SK-N-SH (cell line): ENCODE measurements around the gene S100A8. TPM values are rescaled to one million over a fixed set of nuclear protein-coding genes. Genes with fewer than 3 reads are reported as not detected.
"Not testable (repeated sequence)": the region's sequence is repeated elsewhere in the genome, so short reads cannot be mapped to it uniquely, and the experiment has no call there.

Experiments
- CTCF ChIA-PET: fragments of 300-600, 350-600 bp; formaldehyde crosslinking; extraction: SDS; loops from one replicate; lab custom pipeline; 2021; lab: Yijun Ruan, JAX
- POLR2A ChIA-PET: fragments of 350-600 bp; sonication (Branson Sonifier 250); formaldehyde crosslinking; extraction: SDS; loops from one replicate; lab custom pipeline; 2020; ENCODE audit warnings: antibody characterized with exemption, inconsistent platforms; lab: Yijun Ruan, JAX
- DNase-seq: peaks from one replicate; pipeline ENCODE4 v3.0.0; 2012
- H2AFZ ChIP-seq: fragments of 200-600 bp; sonication (generic); 2 replicates; pipeline ENCODE4 v1.8.1; 2016; ENCODE audit warnings: antibody characterized with exemption, mild to moderate bottlenecking, low read depth
- H3F3A ChIP-seq: fragments of 200-600 bp; sonication (generic); replicated peaks from 2 replicates; pipeline ENCODE3; 2016; ENCODE audit warnings: antibody characterized with exemption, mild to moderate bottlenecking; ENCODE audit not compliant: insufficient read depth
- H3K27ac ChIP-seq, 2 experiments: fragments of 200-500 bp in 1 of 2; fragments of 200-600 bp in 1 of 2; sonication (Bioruptor generic) in 1 of 2; sonication (generic), shearing (Covaris generic) in 1 of 2; 2 replicates each; pipeline versions ENCODE4 v1.5.1 to v1.6.1; 2014 to 2016; ENCODE audit warnings: low read depth in 2 of 2, inconsistent platforms in 1 of 2, low read length in 1 of 2, mild to moderate bottlenecking in 1 of 2, mixed read lengths in 1 of 2
- H3K27me3 ChIP-seq: fragments of 200-600 bp; sonication (generic), shearing (Covaris generic); 2 replicates; pipeline ENCODE4 v1.6.1; 2016; ENCODE audit warnings: mixed run types; ENCODE audit not compliant: insufficient read depth
- H3K36me3 ChIP-seq, 2 experiments: fragments of 200-500 bp in 1 of 2; fragments of 200-600 bp in 1 of 2; sonication (Bioruptor generic) in 1 of 2; sonication (generic) in 1 of 2; replicated peaks in 1 of 2; 2 replicates each; pipeline versions ENCODE3 to v1.5.1; 2014 to 2016; ENCODE audit warnings: low read length in 1 of 2, mild to moderate bottlenecking in 1 of 2; ENCODE audit not compliant: insufficient read depth in 2 of 2, control insufficient read depth in 1 of 2
- H3K4me1 ChIP-seq, 2 experiments: fragments of 200-500 bp in 1 of 2; fragments of 200-600 bp in 1 of 2; sonication (Bioruptor generic) in 1 of 2; sonication (generic), shearing (Covaris generic) in 1 of 2; 2 replicates each; pipeline versions ENCODE4 v1.5.1 to v1.6.1; 2014 to 2016; ENCODE audit warnings: low read depth in 1 of 2, low read length in 1 of 2, mixed run types in 1 of 2; ENCODE audit not compliant: insufficient read depth in 2 of 2, control insufficient read depth in 1 of 2
- H3K4me2 ChIP-seq: fragments of 200-600 bp; sonication (generic), shearing (Covaris generic); 2 replicates; pipeline ENCODE4 v1.6.1; 2017; ENCODE audit warnings: mixed run types
- H3K4me3 ChIP-seq, 2 experiments: fragments of 200-500 bp in 1 of 2; fragments of 200-600 bp in 1 of 2; sonication (Bioruptor generic) in 1 of 2; sonication (generic), shearing (Covaris generic) in 1 of 2; 2 replicates each; pipeline versions ENCODE4 v1.5.1 to v1.8.1; 2014 to 2016; ENCODE audit warnings: low read depth in 2 of 2, inconsistent platforms in 1 of 2, low read length in 1 of 2, mild to moderate bottlenecking in 1 of 2, mixed read lengths in 1 of 2, moderate library complexity in 1 of 2
- H3K79me2 ChIP-seq: fragments of 200-600 bp; sonication (generic); 2 replicates; pipeline ENCODE4 v1.8.1; 2017; ENCODE audit warnings: mild to moderate bottlenecking; ENCODE audit not compliant: insufficient read depth
- H3K9ac ChIP-seq: fragments of 200-600 bp; sonication (generic); 2 replicates; pipeline ENCODE4 v1.6.1; 2017; ENCODE audit warnings: mixed run types
- H3K9me2 ChIP-seq: fragments of 200-600 bp; sonication (generic); 2 replicates; pipeline ENCODE4 v1.6.1; 2017; ENCODE audit warnings: mixed run types
- H3K9me3 ChIP-seq: fragments of 200-600 bp; sonication (generic); 2 replicates; pipeline ENCODE4 v1.6.1; 2017; ENCODE audit warnings: mixed run types, mild to moderate bottlenecking, moderate library complexity
- H4K20me1 ChIP-seq: fragments of 200-600 bp; sonication (generic); 2 replicates; pipeline ENCODE4 v1.6.1; 2017; ENCODE audit warnings: mild to moderate bottlenecking, mixed run types; ENCODE audit not compliant: insufficient read depth
- CTCF ChIP-seq: fragments of 200-600 bp; sonication (generic); IDR thresholded peaks from 2 replicates; pipeline ENCODE4 v1.6.1; 2017; ENCODE audit warnings: antibody characterized with exemption, mild to moderate bottlenecking, moderate library complexity
- MAX ChIP-seq: IDR thresholded peaks from 2 replicates; pipeline ENCODE4 v1.4.0; 2012; ENCODE audit warnings: low read depth
- RFX5 ChIP-seq: IDR thresholded peaks from 2 replicates; pipeline ENCODE4 v1.6.1; 2012; ENCODE audit warnings: mild to moderate bottlenecking, improper control_type of control experiment, low read length
- RXRA ChIP-seq: IDR thresholded peaks from 2 replicates; pipeline ENCODE4 v1.4.0; 2012; ENCODE audit warnings: low read depth, mild to moderate bottlenecking, borderline replicate concordance
- TEAD4 ChIP-seq: IDR thresholded peaks from 2 replicates; pipeline ENCODE4 v1.4.0; 2012; ENCODE audit warnings: mild to moderate bottlenecking, borderline replicate concordance; ENCODE audit not compliant: insufficient read depth
- USF1 ChIP-seq: IDR thresholded peaks from 2 replicates; pipeline ENCODE4 v1.4.0; 2012; ENCODE audit warnings: low read depth, borderline replicate concordance
- WGBS: methylation state at CpG from one replicate; pipeline ENCODE4 v1.1.6; 2017; ENCODE audit warnings: low lambda C conversion rate; 5-methylcytosine and 5-hydroxymethylcytosine counted together
- polyA plus RNA-seq, 3 experiments: library from polyadenylated mRNA; depleted of rRNA; stranded (reverse); fragments of >200 nt; gene quantifications; 2 replicates each; pipeline ENCODE4 v1.2.3, GENCODE V29; 2012

Gene S100A8
- polyA plus RNA-seq, 1 of the 3 experiments (the other 2 are of a cell fraction) = not detected

GRCh38 chr1:153405825-153406599 lies 15.1 kb upstream of the S100A8 start:
- POLR2A ChIA-PET, H3K4me3 ChIP-seq, H4K20me1 ChIP-seq, H3K36me3 ChIP-seq, DNase-seq, CTCF ChIA-PET, H3K27ac ChIP-seq, H3K79me2 ChIP-seq, H3F3A ChIP-seq, H3K4me2 ChIP-seq, H3K4me1 ChIP-seq, H3K9me2 ChIP-seq, H3K9ac ChIP-seq, H3K9me3 ChIP-seq, H2AFZ ChIP-seq: not testable (repeated sequence)
- WGBS = 7% methylated on average over 5 of the region's 6 CpGs
- peaks cover 16% of the 10 kb centered on the region; the same call in 1 of the 2 replicates for H3K27me3 ChIP-seq

GRCh38 chr1:153404768-153405167 lies 13.9 kb upstream of the S100A8 start:
- H3K27ac ChIP-seq = no peak overlapping the region
- no peaks in the 10 kb centered on the region for H3K9me3 ChIP-seq
- no peak overlapping the region for H2AFZ ChIP-seq
- CTCF ChIA-PET = interaction anchor here (0.7 kb wide), 1 partner anchor 95 kb away, joined by 3 read pairs; no protein-coding TSS in a partner anchor
- H3K9me2 ChIP-seq = no peaks in the 10 kb centered on the region
- peaks cover 28% of the 10 kb centered on the region; the same call in 1 of the 2 replicates for H3K27me3 ChIP-seq
- H3K79me2 ChIP-seq = no peaks in the 10 kb centered on the region
- H4K20me1 ChIP-seq = no peaks in the 10 kb centered on the region
- H3K4me3 ChIP-seq = no peak overlapping the region
- 14% methylated on average over 14 of the region's 15 CpGs for WGBS
- no peaks in the 10 kb centered on the region for H3K36me3 ChIP-seq
- H3K4me2 ChIP-seq = no peak overlapping the region
- TF ChIP-seq TEAD4 (no peak), CTCF (peak; percentile 52), RFX5 (no peak), RXRA (no peak), USF1 (peak; percentile 37; the same call in 1 of the 2 replicates), MAX (peak; percentile 95)
- H3F3A ChIP-seq = no peaks in the 10 kb centered on the region
- no peaks in the 10 kb centered on the region for H3K4me1 ChIP-seq
- POLR2A ChIA-PET = no interaction called here
- H3K9ac ChIP-seq = no peak overlapping the region
- peak; percentile 41 for DNase-seq
